B cell (primary cell): ENCODE data around the gene OR6C4. TPM values are rescaled to one million over a fixed set of nuclear protein-coding genes. Genes with fewer than 3 reads are reported as not detected.
"Not testable (repeated sequence)": the region's sequence is repeated elsewhere in the genome, so short reads cannot be mapped to it uniquely, and the experiment has no call there.

Source experiments
- ATAC-seq: fragments of 200-7000 bp; cut with Tn5 transposase; one replicate; pipeline ENCODE4 v1.10.0; 2021; ENCODE audit warnings: low read depth, mild to moderate bottlenecking, moderate number of reproducible peaks, moderate library complexity
- CTCF ChIA-PET: fragments of 350-600 bp; sonication (Branson Sonifier 250); formaldehyde crosslinking; loops from one replicate; lab custom pipeline; 2021; ENCODE audit warnings: antibody characterized with exemption, inconsistent platforms; lab: Charles Lee
- POLR2A ChIA-PET: fragments of 350-600 bp; sonication (Branson Sonifier 250); formaldehyde crosslinking; loops from one replicate; lab custom pipeline; 2021; ENCODE audit warnings: antibody characterized with exemption; lab: Charles Lee
- DNase-seq: peaks from one replicate; pipeline ENCODE4 v3.0.0; 2013
- H2AFZ ChIP-seq: 2 replicates; pipeline ENCODE4 v1.6.1; 2012; ENCODE audit warnings: mild to moderate bottlenecking, low read depth, low read length; ENCODE audit not compliant: insufficient read depth, poor library complexity, severe bottlenecking
- H3K27ac ChIP-seq, 2 donors: 1 replicate in 1 of 2; 2 replicates in 1 of 2; pipeline ENCODE4 v1.5.1; 2012 to 2013; ENCODE audit warnings: low read length in 2 of 2, mild to moderate bottlenecking in 2 of 2, moderate library complexity in 1 of 2
- H3K27me3 ChIP-seq, 4 experiments: fragments of 200-600 bp in 1 of 4; sonication (generic) in 1 of 4; replicated peaks in 1 of 4; 1 replicate in 2 of 4; 2 replicates in 2 of 4; pipeline versions ENCODE4 v1.6.1 to v1.7.0; 2013 to 2016; ENCODE audit warnings: low read length in 3 of 4, mild to moderate bottlenecking in 2 of 4, mixed read lengths in 1 of 4, moderate library complexity in 1 of 4; ENCODE audit not compliant: insufficient read depth in 4 of 4, control insufficient read depth in 3 of 4; ENCODE audit errors: control extremely low read depth in 1 of 4
- H3K36me3 ChIP-seq, 2 experiments: replicated peaks in 1 of 2; 1 replicate in 1 of 2; 2 replicates in 1 of 2; pipeline versions ENCODE4 v1.6.1 to v1.7.1; 2013; ENCODE audit warnings: low read length in 1 of 2; ENCODE audit not compliant: insufficient read depth in 2 of 2, control insufficient read depth in 1 of 2; ENCODE audit errors: control extremely low read depth in 1 of 2, extremely low read depth in 1 of 2
- H3K4me1 ChIP-seq, 2 donors: fragments of 200-600 bp in 1 of 2; sonication (generic) in 1 of 2; 1 replicate in 1 of 2; 2 replicates in 1 of 2; pipeline versions ENCODE4 v1.5.1 to v1.6.1; 2013 to 2017; ENCODE audit warnings: low read length in 2 of 2; ENCODE audit not compliant: control insufficient read depth in 2 of 2, insufficient read depth in 2 of 2
- H3K4me2 ChIP-seq: replicated peaks from 2 replicates; pipeline ENCODE3; 2012; ENCODE audit warnings: mild to moderate bottlenecking, low read depth, low read length; ENCODE audit not compliant: poor library complexity, severe bottlenecking
- H3K4me3 ChIP-seq, 5 experiments: fragments of 200-600 bp in 1 of 5; sonication (generic) in 1 of 5; 1 replicate in 3 of 5; 2 replicates in 2 of 5; pipeline versions ENCODE4 v1.5.1 to v1.7.0; 2011 to 2016; ENCODE audit warnings: low read length in 4 of 5, mild to moderate bottlenecking in 4 of 5, low read depth in 2 of 5, control low read depth in 1 of 5, moderate library complexity in 1 of 5; ENCODE audit not compliant: insufficient read depth in 1 of 5; ENCODE audit errors: control extremely low read depth in 1 of 5, extremely low read depth in 1 of 5
- H3K79me2 ChIP-seq: fragments of 200-600 bp; sonication (generic); one replicate; pipeline ENCODE4 v1.6.0; 2016; ENCODE audit warnings: low read length; ENCODE audit not compliant: control insufficient read depth, insufficient read depth
- H3K9ac ChIP-seq: fragments of 200-600 bp; sonication (generic); 2 replicates; pipeline ENCODE4 v1.6.1; 2017; ENCODE audit warnings: mild to moderate bottlenecking, low read length, moderate library complexity
- H3K9me3 ChIP-seq, 3 donors: one replicate each; pipeline versions ENCODE4 v1.6.1 to v1.7.1; 2013; ENCODE audit warnings: low read length in 2 of 3; ENCODE audit not compliant: control insufficient read depth in 2 of 3, insufficient read depth in 1 of 3; ENCODE audit errors: control extremely low read depth in 1 of 3
- H4K20me1 ChIP-seq: 2 replicates; pipeline ENCODE4 v1.6.0; 2012; ENCODE audit warnings: mild to moderate bottlenecking, low read length; ENCODE audit not compliant: insufficient read depth, control insufficient read depth, poor library complexity, severe bottlenecking
- H3K27ac Mint-ChIP-seq: one replicate; pipeline ENCODE4 v1.8.0; 2021; ENCODE audit warnings: mixed read lengths
- H3K27me3 Mint-ChIP-seq: one replicate; pipeline ENCODE4 v1.8.0; 2021; ENCODE audit warnings: mixed read lengths
- H3K4me1 Mint-ChIP-seq: one replicate; pipeline ENCODE4 v1.8.0; 2021; ENCODE audit warnings: mixed read lengths
- H3K4me3 Mint-ChIP-seq: one replicate; pipeline ENCODE4 v1.8.0; 2021; ENCODE audit warnings: mixed read lengths
- H3K9me3 Mint-ChIP-seq: one replicate; pipeline ENCODE4 v1.8.0; 2022; ENCODE audit warnings: mixed read lengths; ENCODE audit not compliant: insufficient read depth
- CTCF ChIP-seq: fragments of 200-600 bp; IDR thresholded peaks from one replicate; pipeline ENCODE4 v1.8.0; 2022; ENCODE audit warnings: antibody characterized with exemption, mild to moderate bottlenecking
- EZH2 ChIP-seq: IDR thresholded peaks from 2 replicates; pipeline ENCODE4 v1.6.1; 2012; ENCODE audit warnings: borderline replicate concordance, low read depth, mild to moderate bottlenecking, moderate library complexity, low read length; ENCODE audit not compliant: insufficient read depth, poor library complexity, severe bottlenecking
- intact Hi-C: fragments of 100-400 bp; cut with micrococcal nuclease; formaldehyde crosslinking; loops from one replicate; pipeline ENCODE4 v1.10.0; 2022
- polyA plus RNA-seq: library from polyadenylated mRNA; depleted of rRNA; stranded (reverse); fragments of >200 nt; gene quantifications from 2 replicates; pipeline ENCODE4 v1.2.3, GENCODE V29; 2012
- total RNA-seq, 2 donors: library from RNA; stranded (reverse); fragments of 120-200 nt in 1 of 2; gene quantifications; 1 replicate in 1 of 2; 2 replicates in 1 of 2; pipeline versions ENCODE4 v1.2.3 to v1.2.4, GENCODE V29; 2013 to 2022

The OR6C4 gene
- total and polyA plus RNA-seq, 2 donors (not counting 1 experiment from before 2014, with no cell fraction given), result not detected

- no peaks in the 10 kb centered on the region for H3K36me3 ChIP-seq
- Mint-ChIP-seq H3K4me3 (no peak overlapping the region), H3K27me3 (peaks cover 21% of the 10 kb centered on the region), H3K4me1 (no peaks in the 10 kb centered on the region), H3K9me3 (peaks cover 4% of the 10 kb centered on the region), H3K27ac (no peak overlapping the region)
- H3K4me2 ChIP-seq, result no peak overlapping the region
- peaks cover 0 to 7% (median 1%) of the 10 kb centered on the region in 3 donors for H3K9me3 ChIP-seq
- H3K9ac ChIP-seq, result no peak overlapping the region
- H4K20me1 ChIP-seq, result no peaks in the 10 kb centered on the region
- DNase-seq (no peak), ATAC-seq (no peak)
- H3K79me2 ChIP-seq, result no peaks in the 10 kb centered on the region
- H3K27me3 ChIP-seq, result peaks cover 0 to 11% (median 2%) of the 10 kb centered on the region in 4 experiments
- H2AFZ ChIP-seq, result no peak overlapping the region
- H3K4me3 ChIP-seq, result no peak overlapping the region
- no peaks in the 10 kb centered on the region for H3K4me1 ChIP-seq
- intact Hi-C loops, result no loop called here
- POLR2A ChIA-PET, result no interaction called here
- H3K27ac ChIP-seq, result no peak overlapping the region
- TF ChIP-seq EZH2 (no peak), CTCF (no peak)
- CTCF ChIA-PET, result no interaction called here
These were observed 646 bp upstream of the OR6C4 start for GRCh38 chr12:55548756-55549155.

- Histone ChIP-seq H3K36me3 (no peaks in the 10 kb centered on the region), H3K4me1 (no peaks in the 10 kb centered on the region), H4K20me1 (no peaks in the 10 kb centered on the region), H3K27me3 (peaks cover 0 to 14% (median 3%) of the 10 kb centered on the region in 4 experiments), H2AFZ (no peak overlapping the region), H3K27ac (no peak overlapping the region), H3K79me2 (no peaks in the 10 kb centered on the region), H3K9ac (no peak overlapping the region), H3K9me3 (peaks cover 5 to 22% (median 6%) of the 10 kb centered on the region in 3 donors), H3K4me2 (no peak overlapping the region), H3K4me3 (no peak overlapping the region)
- CTCF ChIA-PET, result interaction anchor here (0.6 kb wide), 1 partner anchor 728 kb away, joined by 3 read pairs; no protein-coding TSS in a partner anchor
- TF ChIP-seq CTCF, result no peak
- TF ChIP-seq EZH2, result no peak
- peaks cover 9% of the 10 kb centered on the region for H3K9me3 Mint-ChIP-seq
- H3K27me3 Mint-ChIP-seq, result peaks cover 25% of the 10 kb centered on the region
- no peak overlapping the region for H3K27ac Mint-ChIP-seq
- POLR2A ChIA-PET, result no interaction called here
- no peaks in the 10 kb centered on the region for H3K4me1 Mint-ChIP-seq
- DNase-seq, result no peak
- ATAC-seq, result no peak
- intact Hi-C loops, result no loop called here
- no peak overlapping the region for H3K4me3 Mint-ChIP-seq
These were observed 4.9 kb downstream of the OR6C4 start for GRCh38 chr12:55554296-55554695.

GRCh38 chr12:55570060-55570459 is 20.7 kb downstream of the OR6C4 start:
- H3K27ac ChIP-seq, ATAC-seq, DNase-seq, H3K4me2 ChIP-seq, H3K4me3 Mint-ChIP-seq, H3K4me1 ChIP-seq, POLR2A ChIA-PET, H4K20me1 ChIP-seq, H3K27ac Mint-ChIP-seq, H3K27me3 ChIP-seq, H3K79me2 ChIP-seq, H2AFZ ChIP-seq, H3K9ac ChIP-seq, H3K4me3 ChIP-seq, CTCF ChIA-PET, intact Hi-C loops, H3K4me1 Mint-ChIP-seq, H3K36me3 ChIP-seq: not testable (repeated sequence)
- peaks cover 1 to 27% (median 27%) of the 10 kb centered on the region in 3 donors for H3K9me3 ChIP-seq
- Mint-ChIP-seq H3K9me3 (peaks cover 21% of the 10 kb centered on the region), H3K27me3 (peaks cover 16% of the 10 kb centered on the region)
